CD4-positive, alpha-beta T cell treated with Interleukin-17A for 1 hour (primary cell): ENCODE data around the gene SLC6A9.

ENCODE experiments used
- DNase-seq: peaks from one replicate; pipeline ENCODE4 v3.0.0-alpha.2; 2020

SLC6A9 gene

DNA sequence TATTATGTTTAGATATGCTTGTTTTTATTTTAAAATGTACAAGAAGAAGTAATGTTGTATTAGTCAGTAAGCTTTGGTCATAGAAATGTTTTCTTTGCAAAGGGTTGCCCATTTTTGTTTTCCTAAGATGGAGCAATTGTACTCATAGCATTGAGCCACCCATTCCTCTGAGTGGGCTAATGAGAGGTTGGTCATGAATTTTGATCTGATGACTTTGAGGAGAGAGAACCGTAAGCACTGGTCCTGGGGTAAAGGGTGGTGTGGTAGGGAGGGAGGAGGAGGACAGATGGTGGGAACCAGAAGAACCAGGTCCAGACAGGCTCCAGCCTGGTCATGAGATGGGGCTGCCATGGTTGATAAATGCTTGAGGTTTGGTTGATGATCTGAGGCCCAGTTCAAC is 15.9 kb upstream of the SLC6A9 start:
- no peak for DNase-seq

DNA sequence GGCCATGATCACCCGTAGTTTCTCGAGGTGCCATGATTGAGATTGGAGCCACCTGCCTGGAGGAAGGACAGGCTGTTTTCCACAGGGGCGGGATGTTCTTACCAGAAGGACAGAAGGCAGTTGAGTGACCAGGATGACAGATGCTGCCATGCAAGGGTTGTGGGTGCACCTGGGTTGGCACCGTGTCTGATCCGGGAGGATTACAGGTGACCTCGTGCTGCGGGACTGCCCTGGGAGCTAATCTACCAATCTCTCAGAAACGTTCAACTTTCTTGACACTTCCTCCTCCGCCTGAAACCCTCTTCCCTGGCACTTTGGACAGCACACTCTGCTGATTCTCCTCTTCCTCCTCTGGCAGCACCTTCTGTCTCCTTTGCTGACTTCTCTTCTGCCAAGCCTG is 13.8 kb upstream of the SLC6A9 start:
- DNase-seq: no peak

- DNase-seq: no peak
Observed at GRCh38 chr1:44044071-44044801, 13.0 kb upstream of the SLC6A9 start.

GRCh38 chr1:44043176-44044070 is 12.2 kb upstream of the SLC6A9 start:
- DNase-seq: no peak

- DNase-seq: no peak
Observed at GRCh38 chr1:44040846-44041245, 9.6 kb upstream of the SLC6A9 start.

- DNase-seq: no peak
Observed at GRCh38 chr1:44040418-44040817, 9.2 kb upstream of the SLC6A9 start.

DNA sequence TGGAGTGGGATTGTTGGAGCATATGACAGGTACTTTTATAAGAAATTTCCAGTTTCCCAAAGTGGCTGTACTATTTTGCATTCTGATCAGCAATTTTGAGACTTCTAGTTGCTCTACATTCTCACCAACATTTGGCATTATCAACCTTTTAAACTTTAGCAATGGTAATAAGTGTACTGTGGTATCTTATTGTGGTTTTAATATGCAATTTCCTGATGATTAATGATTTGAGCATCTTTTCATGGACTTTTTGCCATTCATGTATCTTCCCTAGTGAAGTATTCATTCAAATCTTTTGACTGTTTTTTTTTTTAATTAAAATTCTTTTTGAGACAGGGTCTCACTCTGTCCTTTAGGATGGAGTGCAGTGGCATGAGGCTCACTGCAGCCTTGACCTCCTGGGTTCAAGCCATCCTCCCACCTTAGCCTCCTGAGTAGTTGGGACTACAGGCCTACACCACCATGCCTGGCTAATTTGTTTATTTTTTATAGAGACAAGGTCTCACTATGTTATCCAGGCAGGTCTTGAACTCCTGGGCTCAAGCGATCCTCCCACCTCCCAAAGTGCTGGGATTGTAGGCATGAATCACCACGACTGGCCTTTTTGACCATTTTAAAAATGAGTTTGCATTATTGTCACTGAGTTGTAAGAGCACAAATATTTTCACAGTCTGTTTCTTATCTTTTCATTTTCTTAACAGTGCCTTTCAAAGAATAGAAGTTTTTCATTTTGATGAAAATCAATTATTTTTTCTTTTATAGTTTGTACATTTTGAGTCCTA is 7.8 kb upstream of the SLC6A9 start:
- DNase-seq: no peak

DNA sequence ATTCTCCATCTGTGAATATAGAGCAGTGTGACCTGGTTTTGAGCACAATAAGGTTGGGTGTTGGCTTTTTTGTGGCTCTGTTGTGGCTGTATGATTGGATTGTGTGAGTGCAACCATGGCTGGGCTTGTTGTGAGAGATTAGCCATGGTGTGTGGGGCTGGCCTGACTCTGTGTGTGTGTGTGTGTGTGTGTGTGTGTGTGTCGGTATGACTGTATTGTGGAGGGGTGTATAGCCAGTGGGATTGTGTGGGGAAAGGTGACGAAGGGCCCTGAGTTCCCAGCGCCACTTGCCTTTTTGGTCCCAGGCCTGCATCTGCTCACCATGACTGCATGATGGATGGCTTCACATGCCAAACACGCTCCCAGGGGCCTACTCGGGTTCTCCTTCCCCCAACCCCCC is 5.9 kb upstream of the SLC6A9 start:
- DNase-seq: no peak

GRCh38 chr1:44036409-44037139 is 5.3 kb upstream of the SLC6A9 start:
- DNase-seq: peak; percentile 73

GRCh38 chr1:44035726-44036408 is 4.6 kb upstream of the SLC6A9 start:
- no peak for DNase-seq

DNA sequence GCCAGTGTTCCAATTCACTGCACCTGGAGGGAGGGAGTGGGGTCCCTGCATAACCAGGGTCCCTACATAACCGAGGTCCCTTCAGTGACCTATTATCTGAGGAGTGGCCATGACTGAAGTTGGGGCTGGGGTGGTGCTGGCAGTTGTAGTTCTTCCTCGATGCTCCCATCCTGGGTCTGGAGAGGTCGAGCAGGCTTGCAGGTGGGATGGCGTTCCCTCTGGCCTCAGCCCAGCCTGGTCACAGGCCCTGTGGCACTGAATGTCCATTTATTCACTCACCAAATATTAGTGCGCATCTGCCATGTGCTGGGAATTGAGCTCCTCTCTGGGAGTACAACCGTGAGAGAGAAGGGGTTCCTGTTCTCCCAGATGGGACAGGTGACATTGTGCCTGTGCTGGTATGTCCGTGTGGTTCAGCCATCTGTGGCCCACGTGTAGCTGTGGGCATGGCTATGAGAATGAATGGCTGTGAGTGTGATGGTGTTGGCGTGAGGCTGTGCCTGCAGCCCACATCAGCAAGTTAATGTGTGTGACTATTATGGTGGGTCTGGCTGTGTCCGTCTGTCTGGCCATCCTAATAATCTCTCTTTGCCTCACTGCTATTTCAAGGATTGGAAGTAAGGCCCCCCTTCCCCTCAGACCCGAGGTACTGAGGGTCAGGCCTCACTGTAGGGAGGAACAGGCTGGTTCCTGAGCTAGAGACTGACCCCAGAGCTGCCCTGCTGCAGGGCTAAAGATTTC is 3.9 kb upstream of the SLC6A9 start:
- no peak for DNase-seq

DNA sequence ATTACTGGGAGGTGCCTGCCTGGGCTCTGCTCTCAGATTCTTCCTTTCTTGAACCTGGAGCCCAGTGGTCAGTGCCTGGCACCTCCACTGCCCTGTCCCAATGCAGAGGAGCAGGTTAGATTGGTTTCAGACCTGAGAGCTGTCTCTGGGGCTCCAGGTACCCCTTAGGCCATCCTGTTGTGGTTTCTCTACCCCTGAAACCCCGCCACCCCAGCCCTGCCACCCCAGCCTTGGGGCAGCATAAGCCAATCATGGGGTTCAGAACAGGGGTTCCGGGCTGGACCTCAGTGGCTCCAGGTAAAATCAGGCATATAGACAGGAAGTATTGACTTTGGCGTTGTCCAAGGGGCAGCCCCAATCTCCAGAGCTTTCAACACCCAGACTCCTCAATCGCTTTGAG is 3.2 kb upstream of the SLC6A9 start:
- no peak for DNase-seq

DNA sequence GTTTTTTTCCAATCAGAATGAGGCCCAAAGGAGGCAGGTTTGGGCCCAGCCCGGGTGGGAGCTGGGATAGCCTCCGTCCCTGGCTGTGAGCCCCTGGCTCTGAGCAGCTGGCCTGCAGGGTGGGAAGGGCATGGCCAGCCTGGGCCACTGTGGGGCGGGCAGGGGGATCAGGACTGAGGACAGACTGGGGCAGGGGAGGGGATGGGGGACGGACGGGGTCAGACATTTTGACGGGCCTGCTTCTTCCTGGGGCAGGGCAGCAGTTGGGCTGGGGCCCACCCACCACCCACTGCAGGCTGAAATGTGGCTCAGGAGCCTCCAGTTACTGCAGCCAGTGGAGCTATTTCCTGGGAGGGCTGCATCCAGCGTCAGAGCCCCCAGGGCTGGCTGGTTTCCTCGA is 2.5 kb upstream of the SLC6A9 start:
- DNase-seq: no peak

GRCh38 chr1:44033041-44033575 is 1.8 kb upstream of the SLC6A9 start:
- DNase-seq: no peak

DNA sequence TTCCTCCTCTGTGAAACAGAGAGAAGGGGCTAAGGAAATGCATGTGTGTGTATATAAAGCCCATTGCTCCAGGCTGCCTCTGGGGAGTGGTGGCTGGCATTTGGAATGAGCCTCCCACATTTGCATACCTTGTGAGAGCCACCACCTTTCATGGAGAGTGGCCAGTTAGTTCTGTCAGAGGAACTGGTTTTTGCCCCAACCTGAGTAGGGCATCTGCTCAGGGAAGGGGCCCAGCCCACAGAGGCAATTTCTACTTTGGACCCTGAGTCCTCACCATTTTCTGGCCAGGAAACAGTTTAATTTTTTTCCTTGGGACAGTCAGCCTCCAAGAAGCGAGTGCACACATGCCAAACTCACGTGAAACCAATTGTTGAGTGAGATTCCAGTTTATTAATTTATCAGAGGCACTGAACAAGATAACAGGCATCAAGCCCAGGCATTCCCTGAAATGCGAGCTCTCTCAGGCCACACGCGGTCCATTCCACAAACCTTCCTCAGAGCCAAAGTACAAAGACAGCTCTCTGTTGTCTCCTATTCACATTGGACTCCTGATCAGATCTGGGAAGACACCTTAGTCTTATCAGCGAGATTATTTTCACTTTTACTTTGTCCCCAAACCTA is 1.0 kb upstream of the SLC6A9 start:
- no peak for DNase-seq

- DNase-seq: peak; percentile 64
Observed at GRCh38 chr1:44030605-44031251, 534 bp downstream of the SLC6A9 start.

DNA sequence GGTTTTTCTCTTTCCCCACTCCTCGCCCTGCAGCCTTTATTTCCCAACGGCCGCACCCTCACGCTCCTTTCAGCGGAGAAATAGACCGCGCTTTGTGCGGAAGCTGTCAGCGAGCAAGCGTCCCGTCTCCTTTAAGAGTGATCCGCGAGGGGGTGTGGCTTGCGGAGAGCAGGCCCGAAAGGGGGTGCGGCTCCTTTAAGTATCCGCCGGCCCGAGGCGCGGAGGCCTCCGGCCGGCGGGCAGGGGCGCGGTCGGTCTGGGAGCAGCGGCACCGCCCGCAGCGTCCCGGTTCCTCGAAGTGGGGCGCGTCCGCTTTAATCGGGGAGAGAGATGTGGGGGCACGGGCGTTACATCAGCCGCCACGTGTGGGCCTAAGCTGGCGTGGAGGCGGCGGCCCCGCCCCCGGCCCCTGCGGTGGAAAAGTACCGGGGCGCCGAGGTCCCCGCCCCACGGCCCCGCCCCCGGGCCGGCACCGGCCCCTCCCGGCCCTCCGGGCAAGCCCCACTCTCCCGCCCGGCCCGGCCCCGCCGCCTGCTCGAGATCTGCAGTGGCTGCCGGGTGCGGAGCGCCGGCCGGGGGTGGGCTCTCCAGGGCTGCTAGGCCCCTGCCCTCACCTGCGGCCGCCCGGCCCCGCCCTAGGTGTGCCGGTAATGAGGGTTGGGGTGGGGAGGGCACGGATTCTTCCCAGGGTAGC is 1.2 kb downstream of the SLC6A9 start:
- peak; percentile 88 for DNase-seq

GRCh38 chr1:44029260-44029910 is 1.9 kb downstream of the SLC6A9 start:
- no peak for DNase-seq

GRCh38 chr1:44027320-44027719 is 3.9 kb downstream of the SLC6A9 start:
- DNase-seq: no peak
